LNCaP clone FGC (cell line): ENCODE results near the gene ELN.
"Not testable (repeated sequence)": the region's sequence is repeated elsewhere in the genome, so short reads cannot be mapped to it uniquely, and the experiment has no call there.

Experiments
- DNase-seq: peaks from one replicate; pipeline ENCODE4 v3.0.0-alpha.2; 2011; ENCODE audit warnings: low read depth
- H3K4me3 ChIP-seq: 2 replicates; pipeline ENCODE4 v1.5.1; 2011; ENCODE audit warnings: mild to moderate bottlenecking, low read depth, low read length, control low read depth
- TF ChIP-seq, protein P1 (sequence below): IDR thresholded peaks from 2 replicates; pipeline ENCODE4 v1.5.1; 2012; ENCODE audit warnings: mild to moderate bottlenecking; ENCODE audit not compliant: control insufficient read depth, insufficient read depth; ENCODE audit errors: extremely low read depth

ELN gene

DNA sequence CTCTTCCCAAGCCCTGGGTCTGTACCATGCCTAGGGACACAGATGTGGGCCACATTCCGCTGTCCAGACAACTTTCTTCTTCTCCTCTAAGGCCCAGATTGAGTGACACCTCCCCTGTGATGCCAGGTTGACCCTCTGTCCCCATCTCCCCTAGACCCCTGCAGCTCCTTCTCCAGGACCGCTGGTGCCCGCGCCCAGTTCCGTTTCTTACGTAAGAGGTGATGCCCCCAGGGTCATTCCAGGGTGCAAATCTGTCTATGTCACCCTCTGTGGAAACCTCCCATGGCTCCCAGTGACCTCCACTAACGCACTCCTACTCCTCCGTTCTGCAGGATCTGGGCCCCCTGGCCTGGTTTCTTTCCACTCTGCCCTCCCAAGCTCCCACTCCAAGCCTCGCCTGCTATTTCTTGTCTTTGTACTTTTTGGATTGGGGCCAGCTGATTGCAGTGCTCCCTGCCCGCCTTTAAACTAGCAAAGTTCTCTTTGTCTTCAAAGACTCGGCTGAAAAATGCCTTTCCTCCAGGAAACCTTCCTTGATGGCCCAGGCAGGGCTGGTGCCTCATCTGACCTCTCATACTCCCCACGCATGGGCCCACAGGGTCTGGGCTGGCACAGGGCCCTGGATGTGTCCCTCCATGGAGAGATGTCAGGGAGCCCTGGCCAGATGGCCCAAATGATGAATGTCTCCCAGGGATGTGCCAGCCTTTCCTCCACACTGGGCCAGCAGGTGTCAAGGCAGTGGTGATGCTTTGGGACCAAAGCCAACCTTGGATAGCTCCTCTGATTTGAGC, 21.3 kb upstream of the ELN start:
- TF ChIP-seq, protein P1, sequence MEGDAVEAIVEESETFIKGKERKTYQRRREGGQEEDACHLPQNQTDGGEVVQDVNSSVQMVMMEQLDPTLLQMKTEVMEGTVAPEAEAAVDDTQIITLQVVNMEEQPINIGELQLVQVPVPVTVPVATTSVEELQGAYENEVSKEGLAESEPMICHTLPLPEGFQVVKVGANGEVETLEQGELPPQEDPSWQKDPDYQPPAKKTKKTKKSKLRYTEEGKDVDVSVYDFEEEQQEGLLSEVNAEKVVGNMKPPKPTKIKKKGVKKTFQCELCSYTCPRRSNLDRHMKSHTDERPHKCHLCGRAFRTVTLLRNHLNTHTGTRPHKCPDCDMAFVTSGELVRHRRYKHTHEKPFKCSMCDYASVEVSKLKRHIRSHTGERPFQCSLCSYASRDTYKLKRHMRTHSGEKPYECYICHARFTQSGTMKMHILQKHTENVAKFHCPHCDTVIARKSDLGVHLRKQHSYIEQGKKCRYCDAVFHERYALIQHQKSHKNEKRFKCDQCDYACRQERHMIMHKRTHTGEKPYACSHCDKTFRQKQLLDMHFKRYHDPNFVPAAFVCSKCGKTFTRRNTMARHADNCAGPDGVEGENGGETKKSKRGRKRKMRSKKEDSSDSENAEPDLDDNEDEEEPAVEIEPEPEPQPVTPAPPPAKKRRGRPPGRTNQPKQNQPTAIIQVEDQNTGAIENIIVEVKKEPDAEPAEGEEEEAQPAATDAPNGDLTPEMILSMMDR, result no peak
- no peak overlapping the region for H3K4me3 ChIP-seq
- no peak for DNase-seq

DNA sequence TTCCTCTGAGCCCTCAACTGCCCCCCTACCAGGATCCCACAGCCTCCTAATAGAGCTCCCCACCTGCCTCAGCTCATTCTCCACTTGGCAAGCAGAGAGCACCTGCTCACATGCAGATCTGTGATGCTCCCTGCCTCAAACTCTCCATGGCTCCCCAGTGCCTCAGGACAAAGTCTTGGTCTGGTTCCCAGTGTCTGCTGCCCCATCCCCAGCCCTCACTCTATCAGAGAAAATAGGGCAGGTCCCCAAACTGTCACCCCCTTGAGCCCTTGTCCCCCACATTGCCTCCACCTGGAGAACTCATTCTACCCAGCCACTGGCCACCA, 20.8 kb upstream of the ELN start:
- no peak overlapping the region for H3K4me3 ChIP-seq
- DNase-seq, result no peak
- TF ChIP-seq, protein P1, result no peak

DNA sequence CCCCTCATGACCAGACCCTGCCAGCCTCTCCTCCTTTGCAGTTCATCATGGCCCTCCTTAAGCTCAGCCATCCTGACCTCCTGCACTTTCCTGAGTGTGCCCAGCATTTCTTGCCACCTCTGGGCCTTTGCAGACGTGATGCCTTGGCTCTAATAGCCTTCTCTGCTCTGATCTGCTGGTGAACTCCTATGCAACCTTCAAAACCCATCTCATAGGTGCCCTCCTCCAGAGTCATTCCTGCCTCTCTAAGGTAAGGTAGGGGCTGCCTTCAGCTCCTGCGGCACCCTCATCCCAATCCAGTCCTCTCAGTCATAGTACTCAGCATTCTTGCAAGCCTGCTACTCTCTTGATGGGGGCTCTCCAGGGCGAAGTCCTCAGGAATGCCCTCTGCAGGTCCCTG, 19.3 kb upstream of the ELN start:
- no peak overlapping the region for H3K4me3 ChIP-seq
- TF ChIP-seq, protein P1, result no peak
- DNase-seq, result no peak

DNA sequence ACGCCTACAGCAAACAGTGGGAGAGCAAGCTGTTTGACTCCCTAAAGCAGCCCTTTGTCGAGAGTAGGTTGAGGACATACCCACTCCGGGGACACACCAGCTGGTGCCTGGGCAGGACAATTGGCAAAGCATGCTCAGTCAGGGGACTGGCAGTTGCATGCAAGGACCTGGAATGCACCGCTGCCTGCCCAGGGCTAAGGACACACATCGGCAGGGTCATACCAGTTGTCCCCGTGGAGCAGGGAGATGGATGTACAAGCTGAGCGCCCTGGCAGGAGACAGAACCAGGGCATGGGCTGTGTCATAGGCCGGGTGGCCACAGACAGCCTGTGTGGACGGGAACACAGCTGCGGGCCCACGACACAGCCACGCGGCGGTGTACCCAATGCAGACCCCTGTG, 18.3 kb upstream of the ELN start:
- no peak for DNase-seq
- H3K4me3 ChIP-seq, result no peak overlapping the region
- TF ChIP-seq, protein P1, result no peak

DNA sequence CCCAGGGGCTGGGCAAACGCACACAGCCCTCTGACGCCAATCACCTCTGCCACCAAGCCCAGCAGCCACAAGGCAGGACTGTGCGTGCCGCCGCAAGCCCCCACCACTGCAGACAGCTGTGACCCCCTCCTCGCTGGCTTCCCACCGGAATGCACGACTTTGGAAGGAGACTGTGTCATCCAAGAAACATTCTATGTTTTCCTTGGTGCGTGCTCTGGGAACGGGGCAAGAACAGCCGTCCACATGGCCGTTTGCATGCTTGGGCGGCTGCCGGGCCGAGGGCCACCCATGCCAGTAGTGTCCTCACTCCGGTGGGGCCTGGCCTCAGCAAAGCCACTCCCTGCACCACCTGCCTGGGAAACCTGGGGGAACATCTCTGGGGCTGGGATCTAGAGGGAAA, 17.6 kb upstream of the ELN start:
- TF ChIP-seq, protein P1, result no peak

DNA sequence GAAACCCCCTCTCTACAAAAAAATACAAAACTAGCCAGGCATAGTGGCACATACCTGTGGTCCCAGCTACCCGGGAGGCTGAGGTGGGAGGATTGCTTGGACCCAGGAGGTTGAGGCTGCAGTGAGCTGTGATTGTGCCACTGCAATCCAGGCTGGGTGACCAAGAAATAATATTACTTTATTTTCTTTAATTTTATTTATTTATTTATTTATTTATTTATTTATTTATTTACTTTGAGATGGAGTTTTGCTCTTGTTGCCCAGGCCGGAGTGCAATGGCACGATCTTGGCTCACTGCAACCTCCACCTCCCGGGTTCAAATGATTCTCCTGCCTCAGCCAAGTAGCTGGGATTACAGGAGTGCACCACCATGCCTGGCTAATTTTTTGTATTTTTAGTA, 16.6 kb upstream of the ELN start:
- H3K4me3 ChIP-seq, DNase-seq: not testable (repeated sequence)

More for the DNA sequence above, 17.6 kb upstream of the ELN start:
- no peak for DNase-seq
- no peak overlapping the region for H3K4me3 ChIP-seq

DNA sequence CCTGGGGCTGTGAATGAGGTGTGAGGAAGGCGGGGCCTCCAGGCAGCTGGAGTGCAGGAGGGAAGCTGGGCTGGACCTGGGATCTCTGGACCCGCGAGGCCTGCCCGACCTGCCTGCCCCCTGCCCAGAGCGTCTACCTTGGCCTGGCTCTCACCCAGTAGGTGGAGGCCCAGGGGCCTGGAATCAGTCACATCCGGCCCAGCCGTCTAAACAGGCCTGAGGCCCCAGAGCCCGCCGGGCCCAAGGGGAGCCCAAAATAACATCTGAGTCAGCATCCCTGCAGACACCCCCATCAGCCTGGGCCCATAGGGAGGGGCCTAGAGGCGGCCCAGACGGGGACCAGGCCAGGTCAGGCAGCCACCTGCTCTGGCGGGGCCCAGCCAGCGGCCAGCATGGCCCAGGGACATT, 15.1 kb upstream of the ELN start:
- TF ChIP-seq, protein P1, result no peak
- H3K4me3 ChIP-seq, result no peak overlapping the region
- DNase-seq, result no peak
